GM12891 (cell line): ENCODE results near the gene MYLK4.
A peak's percentile ranks its signal among the peaks of the same experiment; 100 is the strongest.

Source experiments
- PAX5 ChIP-seq: IDR thresholded peaks from 2 replicates; pipeline ENCODE4 v1.6.1; 2011; ENCODE audit warnings: low read length, moderate library complexity, mild to moderate bottlenecking; ENCODE audit not compliant: insufficient read depth, severe bottlenecking
- POLR2A ChIP-seq: IDR thresholded peaks from 2 replicates; pipeline ENCODE4 v1.6.1; 2011; ENCODE audit warnings: low read depth, low read length, control low read depth
- POLR2AphosphoS5 ChIP-seq: IDR thresholded peaks from 2 replicates; pipeline ENCODE4 v1.6.1; 2011; ENCODE audit warnings: low read depth, low read length, control low read depth
- SPI1 ChIP-seq: IDR thresholded peaks from 2 replicates; pipeline ENCODE4 v1.6.1; 2011; ENCODE audit warnings: low read depth, low read length, control low read depth
- TAF1 ChIP-seq: IDR thresholded peaks from 2 replicates; pipeline ENCODE4 v1.6.1; 2011; ENCODE audit warnings: low read depth, low read length, control low read depth

DNA sequence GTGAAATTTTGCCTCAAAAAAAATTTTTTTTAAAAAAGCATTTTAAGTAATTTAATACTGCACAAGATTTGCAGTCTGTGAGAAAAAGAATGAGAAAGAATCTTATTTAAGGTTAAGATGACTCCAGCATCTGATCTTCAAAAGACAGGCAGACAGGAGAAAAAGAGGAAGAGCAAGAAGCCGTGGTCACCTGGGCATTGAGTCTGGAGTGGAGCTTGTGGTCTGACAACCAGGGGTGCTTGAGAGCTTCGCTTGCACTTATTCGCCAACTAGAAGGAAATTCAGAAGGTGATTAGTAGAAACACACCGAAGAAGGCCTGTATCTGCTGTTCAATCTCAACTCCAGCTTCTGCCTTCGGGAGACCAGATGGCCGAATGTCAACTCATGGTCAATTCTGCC lies 75.9 kb downstream of the MYLK4 start:
- TF ChIP-seq POLR2A (no peak), POLR2AphosphoS5 (no peak), PAX5 (no peak), TAF1 (no peak), SPI1 (peak; percentile 47)
